Mammary epithelial cell (primary cell): ENCODE measurements around the gene TCF3.

Experiments
- EZH2 ChIP-seq: IDR thresholded peaks from 2 replicates; pipeline ENCODE4 v1.6.1; 2012; ENCODE audit warnings: low read length, inconsistent platforms, borderline replicate concordance
- TF ChIP-seq, protein P1 (sequence below), 2 donors: IDR thresholded peaks in 1 of 2; conservative IDR thresholded peaks in 1 of 2; 2 replicates each; pipeline ENCODE4 v1.5.1; 2011 to 2012; ENCODE audit warnings: inconsistent platforms in 2 of 2, low read length in 2 of 2, mild to moderate bottlenecking in 2 of 2, control low read depth in 1 of 2, low read depth in 1 of 2; ENCODE audit not compliant: insufficient read depth in 1 of 2; ENCODE audit errors: extremely low read depth in 1 of 2

DNA sequence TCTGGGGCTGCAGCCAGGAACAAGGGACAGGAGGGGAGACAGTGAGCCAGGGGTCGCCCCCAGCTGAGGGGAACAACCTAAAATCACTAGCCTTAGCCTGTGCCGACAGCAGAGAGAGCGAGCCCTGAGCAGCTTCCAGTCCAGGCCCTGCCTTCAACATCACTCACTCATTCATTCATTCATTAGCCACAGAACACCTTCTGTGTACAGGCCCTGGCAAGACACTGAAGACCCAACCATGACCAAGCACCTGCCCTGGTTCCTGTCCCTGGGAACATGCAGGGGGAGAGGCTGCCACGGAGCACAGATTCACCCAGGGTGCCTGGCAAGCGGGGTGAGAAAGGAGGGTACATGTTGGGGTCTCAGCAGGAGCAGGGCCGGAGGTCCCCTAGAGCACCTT is 89.2 kb downstream of the TCF3 start:
- TF ChIP-seq, protein P1, sequence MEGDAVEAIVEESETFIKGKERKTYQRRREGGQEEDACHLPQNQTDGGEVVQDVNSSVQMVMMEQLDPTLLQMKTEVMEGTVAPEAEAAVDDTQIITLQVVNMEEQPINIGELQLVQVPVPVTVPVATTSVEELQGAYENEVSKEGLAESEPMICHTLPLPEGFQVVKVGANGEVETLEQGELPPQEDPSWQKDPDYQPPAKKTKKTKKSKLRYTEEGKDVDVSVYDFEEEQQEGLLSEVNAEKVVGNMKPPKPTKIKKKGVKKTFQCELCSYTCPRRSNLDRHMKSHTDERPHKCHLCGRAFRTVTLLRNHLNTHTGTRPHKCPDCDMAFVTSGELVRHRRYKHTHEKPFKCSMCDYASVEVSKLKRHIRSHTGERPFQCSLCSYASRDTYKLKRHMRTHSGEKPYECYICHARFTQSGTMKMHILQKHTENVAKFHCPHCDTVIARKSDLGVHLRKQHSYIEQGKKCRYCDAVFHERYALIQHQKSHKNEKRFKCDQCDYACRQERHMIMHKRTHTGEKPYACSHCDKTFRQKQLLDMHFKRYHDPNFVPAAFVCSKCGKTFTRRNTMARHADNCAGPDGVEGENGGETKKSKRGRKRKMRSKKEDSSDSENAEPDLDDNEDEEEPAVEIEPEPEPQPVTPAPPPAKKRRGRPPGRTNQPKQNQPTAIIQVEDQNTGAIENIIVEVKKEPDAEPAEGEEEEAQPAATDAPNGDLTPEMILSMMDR (conservative IDR thresholded peaks at IDR 0.05 in 1 of 2, IDR thresholded peaks at IDR 0.05 in 1 of 2; ENCODE audit: extremely low read depth in 1 of 2, insufficient read depth in 1 of 2, low read depth in 1 of 2, low read length in 2 of 2), result no peak
- TF ChIP-seq EZH2, result no peak
